Parathyroid adenoma (tissue), 2 donors: ENCODE data around the gene DNM3.
"Not testable (repeated sequence)": the region's sequence is repeated elsewhere in the genome, so short reads cannot be mapped to it uniquely, and the experiment has no call there.

Experiments
- H2AFZ ChIP-seq: fragments of 300-600 bp; sonication (generic); one replicate; pipeline ENCODE4 v1.7.0; 2017; ENCODE audit warnings: antibody characterized with exemption, mild to moderate bottlenecking
- H3K27ac ChIP-seq: fragments of 300-600 bp; sonication (generic); one replicate; pipeline ENCODE4 v1.7.0; 2017
- H3K27me3 ChIP-seq: fragments of 300-600 bp; sonication (generic); one replicate; pipeline ENCODE4 v1.7.0; 2017; ENCODE audit warnings: low read length; ENCODE audit not compliant: control insufficient read depth, insufficient read depth
- H3K36me3 ChIP-seq: fragments of 300-600 bp; sonication (generic); one replicate; pipeline ENCODE4 v1.7.0; 2017; ENCODE audit warnings: low read length; ENCODE audit not compliant: control insufficient read depth, insufficient read depth
- H3K4me1 ChIP-seq: fragments of 300-600 bp; sonication (generic); one replicate; pipeline ENCODE4 v1.7.0; 2017; ENCODE audit warnings: control low read depth
- H3K4me2 ChIP-seq: fragments of 300-600 bp; sonication (generic); one replicate; pipeline ENCODE4 v1.7.0; 2017; ENCODE audit warnings: low read length
- H3K4me3 ChIP-seq: fragments of 300-600 bp; sonication (generic); one replicate; pipeline ENCODE4 v1.7.0; 2017; ENCODE audit warnings: low read depth, low read length
- H3K79me2 ChIP-seq: fragments of 300-600 bp; sonication (generic); one replicate; pipeline ENCODE4 v1.7.0; 2017; ENCODE audit warnings: control low read depth
- H3K9ac ChIP-seq: fragments of 300-600 bp; sonication (generic); one replicate; pipeline ENCODE4 v1.7.0; 2017; ENCODE audit warnings: mild to moderate bottlenecking
- H3K9me3 ChIP-seq: fragments of 300-600 bp; sonication (generic); one replicate; pipeline ENCODE4 v1.7.0; 2017; ENCODE audit warnings: low read length; ENCODE audit not compliant: control insufficient read depth
- TF ChIP-seq, protein P1 (sequence below): fragments of 300-600 bp; sonication (generic); IDR thresholded peaks from one replicate; pipeline ENCODE4 v1.7.0; 2017; ENCODE audit warnings: antibody characterized with exemption, mild to moderate bottlenecking
- donor health status: primary hyperparathyroidism.

DNM3 gene

DNA sequence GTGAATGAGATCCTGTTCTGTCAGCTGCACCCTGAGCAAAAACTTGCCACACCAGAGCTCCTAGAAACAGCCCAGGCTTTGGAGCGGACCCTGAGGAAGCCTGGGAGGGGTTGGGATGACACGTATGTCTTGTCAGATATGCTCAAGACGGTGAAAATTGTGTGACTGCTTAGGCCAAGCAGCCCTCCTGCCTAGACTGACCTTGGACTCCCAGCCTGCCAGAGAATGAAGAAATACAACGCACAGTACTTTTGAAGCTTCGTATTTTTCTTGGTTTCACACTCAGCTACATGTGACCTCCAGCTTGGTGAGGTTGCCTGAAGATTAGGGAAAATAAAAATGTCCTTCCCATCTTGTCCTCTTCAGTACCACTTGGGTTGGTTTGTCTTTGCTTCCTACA is 44.7 kb upstream of the DNM3 start:
- no peak overlapping the region for H3K27ac ChIP-seq
- TF ChIP-seq, protein P1, sequence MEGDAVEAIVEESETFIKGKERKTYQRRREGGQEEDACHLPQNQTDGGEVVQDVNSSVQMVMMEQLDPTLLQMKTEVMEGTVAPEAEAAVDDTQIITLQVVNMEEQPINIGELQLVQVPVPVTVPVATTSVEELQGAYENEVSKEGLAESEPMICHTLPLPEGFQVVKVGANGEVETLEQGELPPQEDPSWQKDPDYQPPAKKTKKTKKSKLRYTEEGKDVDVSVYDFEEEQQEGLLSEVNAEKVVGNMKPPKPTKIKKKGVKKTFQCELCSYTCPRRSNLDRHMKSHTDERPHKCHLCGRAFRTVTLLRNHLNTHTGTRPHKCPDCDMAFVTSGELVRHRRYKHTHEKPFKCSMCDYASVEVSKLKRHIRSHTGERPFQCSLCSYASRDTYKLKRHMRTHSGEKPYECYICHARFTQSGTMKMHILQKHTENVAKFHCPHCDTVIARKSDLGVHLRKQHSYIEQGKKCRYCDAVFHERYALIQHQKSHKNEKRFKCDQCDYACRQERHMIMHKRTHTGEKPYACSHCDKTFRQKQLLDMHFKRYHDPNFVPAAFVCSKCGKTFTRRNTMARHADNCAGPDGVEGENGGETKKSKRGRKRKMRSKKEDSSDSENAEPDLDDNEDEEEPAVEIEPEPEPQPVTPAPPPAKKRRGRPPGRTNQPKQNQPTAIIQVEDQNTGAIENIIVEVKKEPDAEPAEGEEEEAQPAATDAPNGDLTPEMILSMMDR: no peak
- no peak overlapping the region for H3K4me3 ChIP-seq
- H3K79me2 ChIP-seq: no peaks in the 10 kb centered on the region
- no peaks in the 10 kb centered on the region for H3K9me3 ChIP-seq
- H2AFZ ChIP-seq: no peak overlapping the region
- no peaks in the 10 kb centered on the region for H3K36me3 ChIP-seq
- H3K4me2 ChIP-seq: no peak overlapping the region
- no peaks in the 10 kb centered on the region for H3K27me3 ChIP-seq
- no peaks in the 10 kb centered on the region for H3K4me1 ChIP-seq
- H3K9ac ChIP-seq: no peak overlapping the region

DNA sequence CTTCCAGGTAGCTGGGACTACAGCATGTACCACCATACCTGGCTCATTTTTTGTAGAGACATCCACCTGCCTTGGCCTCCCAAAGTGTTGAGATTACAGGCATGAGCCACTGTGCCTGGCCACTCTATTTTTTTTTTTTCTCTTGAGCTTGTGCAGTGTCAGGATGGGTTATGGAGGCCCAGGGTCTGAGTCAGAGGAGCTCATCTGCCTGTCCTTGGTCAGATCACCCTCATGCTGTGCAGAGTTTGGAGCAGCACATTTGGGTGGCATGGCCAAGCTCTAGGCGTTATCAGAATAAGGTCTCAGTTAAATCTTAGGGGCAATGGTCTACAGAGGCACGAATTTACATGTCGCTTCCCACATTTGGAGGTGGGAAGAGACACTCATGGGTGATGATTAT is 43.0 kb upstream of the DNM3 start:
- Histone ChIP-seq H3K9ac (no peak overlapping the region), H3K36me3 (no peaks in the 10 kb centered on the region), H2AFZ (no peak overlapping the region), H3K9me3 (no peaks in the 10 kb centered on the region), H3K4me1 (no peaks in the 10 kb centered on the region), H3K27ac (no peak overlapping the region), H3K4me3 (no peak overlapping the region), H3K27me3 (no peaks in the 10 kb centered on the region), H3K79me2 (no peaks in the 10 kb centered on the region), H3K4me2 (no peak overlapping the region)
- TF ChIP-seq, protein P1: no peak

DNA sequence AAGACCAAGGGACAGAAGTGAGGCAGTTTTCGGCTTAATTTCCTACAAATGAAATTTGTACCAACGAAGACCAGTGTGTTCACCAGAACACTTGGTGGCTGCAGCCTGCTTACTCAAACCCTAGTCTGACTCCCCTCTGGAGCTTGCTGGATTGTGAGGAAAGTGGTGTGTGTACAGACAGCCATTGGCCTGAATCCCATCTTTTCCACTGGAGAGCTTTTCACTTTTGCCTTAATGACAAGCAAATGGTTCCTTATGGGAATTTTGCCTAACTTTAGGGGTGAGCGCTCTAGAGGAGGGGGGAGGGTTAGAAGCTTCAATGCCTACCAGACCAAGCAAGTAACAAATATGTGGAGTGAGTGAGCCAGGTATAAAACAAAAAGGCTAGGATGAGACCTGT is 42.5 kb upstream of the DNM3 start:
- H3K9ac ChIP-seq: no peak overlapping the region
- H3K27ac ChIP-seq: no peak overlapping the region
- H3K4me2 ChIP-seq: no peak overlapping the region

DNA sequence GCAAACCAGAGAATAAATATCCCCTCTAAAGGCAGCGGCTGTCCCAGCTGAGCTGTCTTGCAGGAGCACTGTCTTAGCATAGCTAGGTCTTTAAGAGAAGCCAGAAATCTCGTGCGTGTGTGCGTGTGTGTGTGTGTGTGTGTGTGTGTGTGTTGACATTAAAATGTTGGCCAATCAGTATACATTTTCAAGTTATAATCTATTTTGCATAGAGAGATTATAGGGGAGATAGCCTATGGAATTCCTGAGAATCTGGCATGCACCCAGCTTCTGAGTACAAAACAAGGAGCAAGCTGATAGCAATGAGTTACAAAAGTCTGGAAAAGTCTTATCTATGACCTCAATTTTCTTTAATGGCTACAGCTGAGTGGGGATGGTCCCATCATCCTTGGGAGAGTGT is 42.1 kb upstream of the DNM3 start:
- H3K36me3 ChIP-seq: no peaks in the 10 kb centered on the region
- no peaks in the 10 kb centered on the region for H3K27me3 ChIP-seq
- TF ChIP-seq, protein P1: no peak
- no peak overlapping the region for H2AFZ ChIP-seq
- H3K4me1 ChIP-seq: no peaks in the 10 kb centered on the region
- H3K4me3 ChIP-seq: no peak overlapping the region
- no peaks in the 10 kb centered on the region for H3K9me3 ChIP-seq
- no peaks in the 10 kb centered on the region for H3K79me2 ChIP-seq
- H3K27ac ChIP-seq: no peak overlapping the region
- H3K9ac ChIP-seq: no peak overlapping the region
- no peak overlapping the region for H3K4me2 ChIP-seq

More for the DNA sequence above, 42.5 kb upstream of the DNM3 start:
- H3K27me3 ChIP-seq: no peaks in the 10 kb centered on the region
- H2AFZ ChIP-seq: no peak overlapping the region
- H3K36me3 ChIP-seq: no peaks in the 10 kb centered on the region
- no peaks in the 10 kb centered on the region for H3K79me2 ChIP-seq
- no peaks in the 10 kb centered on the region for H3K4me1 ChIP-seq
- TF ChIP-seq, protein P1: no peak
- no peaks in the 10 kb centered on the region for H3K9me3 ChIP-seq
- H3K4me3 ChIP-seq: no peak overlapping the region

DNA sequence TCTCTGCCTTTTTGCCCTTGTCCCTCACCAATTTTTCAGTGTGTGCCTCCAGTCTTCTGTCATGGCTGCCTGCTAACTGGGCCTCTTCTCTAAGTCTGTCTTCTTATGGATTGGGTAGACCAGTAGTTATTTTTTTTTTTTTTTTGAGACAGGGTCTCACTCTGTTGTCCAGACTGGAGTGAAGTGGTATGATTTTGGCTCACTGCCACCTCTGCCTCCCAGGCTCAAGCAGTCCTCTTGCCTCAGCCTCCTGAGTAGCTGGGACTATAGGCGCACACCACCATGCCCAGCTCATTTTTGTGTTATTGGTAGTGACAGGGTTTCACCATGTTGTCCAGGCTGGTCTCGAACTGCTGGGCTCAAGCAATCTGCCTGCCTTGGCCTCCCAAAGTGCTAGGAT is 41.6 kb upstream of the DNM3 start:
- not testable (repeated sequence) for H3K79me2 ChIP-seq, H2AFZ ChIP-seq, H3K4me2 ChIP-seq, H3K9ac ChIP-seq, H3K36me3 ChIP-seq, H3K27me3 ChIP-seq, H3K4me1 ChIP-seq, H3K27ac ChIP-seq, H3K4me3 ChIP-seq, H3K9me3 ChIP-seq
